RWPE1 (cell line): ENCODE results near the gene UPK2.

Experiments
- CTCF ChIA-PET: fragments of 350-600 bp; sonication (Branson Sonifier 250); formaldehyde crosslinking; extraction: SDS; loops from one replicate; lab custom pipeline; 2021; lab: Yijun Ruan, JAX
- POLR2A ChIA-PET: fragments of 400-600 bp; formaldehyde crosslinking; extraction: SDS; loops from one replicate; lab custom pipeline; 2020; ENCODE audit warnings: antibody characterized with exemption; ENCODE audit not compliant: low non-redundant PET; lab: Yijun Ruan, JAX
- DNase-seq: peaks from one replicate; pipeline ENCODE4 v3.0.0; 2012; ENCODE audit warnings: low spot score
- H3K27ac ChIP-seq: fragments of 450-650 bp; 2 replicates; pipeline ENCODE4 v1.5.1; 2017
- CTCF ChIP-seq: fragments of 450-650 bp; conservative IDR thresholded peaks from 2 replicates; pipeline ENCODE4 v1.5.1; 2017; ENCODE audit warnings: low read depth, mild to moderate bottlenecking

Gene UPK2

GRCh38 chr11:118929501-118930093 lies 26.5 kb upstream of the UPK2 start:
- CTCF ChIA-PET, result interaction anchor here (0.5 to 2.3 kb wide), 13 partner anchors 11 to 242 kb away, joined by 3 to 10 read pairs (median 5); partner anchors contain the start of genes CXCR5 and UPK2
- POLR2A ChIA-PET, result interaction anchor here (0.6 to 0.8 kb wide), 3 partner anchors 21 to 28 kb away, joined by 3 to 11 read pairs (median 7); no protein-coding TSS in a partner anchor
- H3K27ac ChIP-seq, result peak overlapping the region; percentile 100
- no peak for TF ChIP-seq CTCF
- peak; percentile 88 for DNase-seq

- TF ChIP-seq CTCF, result peak; percentile 92
- CTCF ChIA-PET, result interaction anchor here (0.5 to 2.3 kb wide), 15 partner anchors 10 to 242 kb away, joined by 3 to 10 read pairs (median 5); partner anchors contain the start of genes CXCR5 and UPK2
- peak overlapping the region; percentile 100 for H3K27ac ChIP-seq
- POLR2A ChIA-PET, result interaction anchor here (0.6 to 0.8 kb wide), 4 partner anchors 17 to 27 kb away, joined by 3 to 11 read pairs (median 5); no protein-coding TSS in a partner anchor
- DNase-seq, result peak; percentile 95
Observed at GRCh38 chr11:118930094-118930712, 25.9 kb upstream of the UPK2 start.

GRCh38 chr11:118931571-118931970 lies 24.5 kb upstream of the UPK2 start:
- no peak for DNase-seq
- no peak overlapping the region for H3K27ac ChIP-seq
- CTCF ChIA-PET, result interaction anchor here (2.0 to 2.3 kb wide), 2 partner anchors 25 to 142 kb away, joined by 4 to 10 read pairs; partner anchors contain the start of gene UPK2
- POLR2A ChIA-PET, result interaction anchor here (0.7 kb wide), 2 partner anchors 9 to 341 kb away, joined by 3 read pairs; no protein-coding TSS in a partner anchor
- no peak for TF ChIP-seq CTCF

GRCh38 chr11:118933486-118933885 lies 22.6 kb upstream of the UPK2 start:
- POLR2A ChIA-PET, result no interaction called here

DNA sequence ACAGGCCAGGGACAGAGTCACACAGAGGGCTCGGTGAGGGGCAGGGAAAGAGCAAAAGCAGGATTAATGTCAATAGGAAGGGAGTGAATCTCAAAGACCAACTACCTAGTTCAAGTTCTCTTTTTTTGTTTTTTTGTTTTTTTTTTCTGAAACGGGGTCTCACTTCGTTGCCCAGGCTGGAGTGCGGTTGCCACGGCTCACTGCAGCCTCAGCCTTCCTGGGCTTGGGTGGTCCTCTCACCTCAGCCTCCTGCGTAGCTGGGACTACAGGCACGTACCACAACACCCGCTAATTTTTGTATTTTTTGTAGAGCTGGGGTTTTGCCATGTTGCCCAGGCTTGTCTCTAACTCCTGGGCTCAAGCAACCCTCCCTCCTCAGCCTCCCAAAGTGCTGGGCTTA lies 20.7 kb upstream of the UPK2 start:
- ChIA-PET CTCF (interaction anchor here (0.8 to 1.0 kb wide), 2 partner anchors 166 to 236 kb away, joined by 3 to 6 read pairs; no protein-coding TSS in a partner anchor), POLR2A (interaction anchor here (0.5 to 0.7 kb wide), 3 partner anchors 9 to 200 kb away, joined by 6 to 11 read pairs (median 7); no protein-coding TSS in a partner anchor)
- no peak overlapping the region for H3K27ac ChIP-seq
- no peak for TF ChIP-seq CTCF
- no peak for DNase-seq

More at GRCh38 chr11:118933486-118933885, 22.6 kb upstream of the UPK2 start:
- H3K27ac ChIP-seq, result 0 out of 2 replicates have a peak overlapping the region, but pooled peaks have one; percentile 1
- TF ChIP-seq CTCF, result no peak
- CTCF ChIA-PET, result interaction anchor here (0.5 kb wide), 1 partner anchor 546 kb away, joined by 5 read pairs; no protein-coding TSS in a partner anchor
- DNase-seq, result no peak
